HepG2 (cell line): ENCODE data around the gene MTOR. TPM values are rescaled to one million over a fixed set of nuclear protein-coding genes. Genes with fewer than 3 reads are reported as not detected.

ENCODE experiments used
- ATAC-seq: fragments of 200-7000 bp; cut with Tn5 transposase; 3 replicates; pipeline ENCODE4 v1.9.1; 2020; ENCODE audit warnings: mild to moderate bottlenecking, moderate library complexity
- BruUV-seq: library from RNA; stranded (reverse); fragments of 400-500 nt; replicated peaks from 2 replicates; lab custom pipeline; 2021; lab: Mats Ljungman, UMichigan
- CTCF ChIA-PET: fragments of 300-600 bp; formaldehyde crosslinking; extraction: SDS; loops from one replicate; lab custom pipeline; 2021; ENCODE audit warnings: low total read pairs, inconsistent platforms, low intra/inter-chr PET ratio; lab: Yijun Ruan, JAX
- POLR2A ChIA-PET: fragments of 350-600 bp; sonication (Branson Sonifier 250); formaldehyde crosslinking; loops from one replicate; lab custom pipeline; 2020; ENCODE audit warnings: antibody characterized with exemption, inconsistent platforms; lab: Yijun Ruan, JAX
- DNase-seq: peaks from one replicate; pipeline ENCODE4 v3.0.0-alpha.2; 2015; ENCODE audit warnings: low spot score
- FAIRE-seq: peaks from 3 replicates; lab custom pipeline; 2011; peaks lifted over from hg19 to GRCh38; lab: Jason Lieb, UNC
- H2AFZ ChIP-seq: one replicate; pipeline ENCODE4 v1.6.1; 2011; ENCODE audit warnings: low read length, inconsistent platforms
- H3K27ac ChIP-seq: fragments of 300-600 bp; 3 replicates; pipeline ENCODE4 v1.8.0; 2011; ENCODE audit warnings: mixed run types, mild to moderate bottlenecking, mixed read lengths, low read length, inconsistent platforms; ENCODE audit not compliant: insufficient read depth; ENCODE audit errors: extremely low read length
- H3K27me3 ChIP-seq, 2 experiments: fragments of 200-600 bp in 1 of 2; 2 replicates in 1 of 2; 3 replicates in 1 of 2; pipeline versions ENCODE4 v1.6.0 to v1.8.0; 2011; ENCODE audit warnings: low read length in 2 of 2, mild to moderate bottlenecking in 2 of 2, moderate library complexity in 2 of 2, inconsistent platforms in 1 of 2; ENCODE audit not compliant: insufficient read depth in 2 of 2, control insufficient read depth in 1 of 2
- H3K36me3 ChIP-seq, 2 experiments: fragments of 200-600 bp in 1 of 2; replicated peaks in 1 of 2; 2 replicates in 1 of 2; 3 replicates in 1 of 2; pipeline versions ENCODE4 v1.5.1 to v1.8.0; 2011; ENCODE audit warnings: low read length in 2 of 2, inconsistent platforms in 1 of 2; ENCODE audit not compliant: insufficient read depth in 2 of 2, control insufficient read depth in 1 of 2
- H3K4me1 ChIP-seq: 2 replicates; pipeline ENCODE4 v1.5.1; 2012; ENCODE audit warnings: low read length, inconsistent platforms; ENCODE audit not compliant: insufficient read depth
- H3K4me2 ChIP-seq: 2 replicates; pipeline ENCODE4 v1.6.0; 2011; ENCODE audit warnings: low read depth, low read length, inconsistent platforms
- H3K4me3 ChIP-seq, 3 experiments: fragments of 200-600 bp in 1 of 3; sonication (generic), shearing (Covaris generic) in 1 of 3; replicated peaks in 1 of 3; 2 replicates each; pipeline ENCODE4 v1.5.1; 2011 to 2016; ENCODE audit warnings: low read length in 3 of 3, inconsistent platforms in 2 of 3, low read depth in 2 of 3, mild to moderate bottlenecking in 2 of 3, control low read depth in 1 of 3, mixed read lengths in 1 of 3; ENCODE audit not compliant: insufficient read depth in 1 of 3
- H3K79me2 ChIP-seq: one replicate; pipeline ENCODE4 v1.6.1; 2011; ENCODE audit warnings: low read length, inconsistent platforms; ENCODE audit not compliant: insufficient read depth
- H3K9ac ChIP-seq: 2 replicates; pipeline ENCODE4 v1.6.0; 2011; ENCODE audit warnings: mild to moderate bottlenecking, low read depth, low read length, inconsistent platforms; ENCODE audit not compliant: insufficient read depth
- H3K9me3 ChIP-seq: 2 replicates; pipeline ENCODE4 v1.5.1; 2012; ENCODE audit warnings: mild to moderate bottlenecking, low read length
- H4K20me1 ChIP-seq: 2 replicates; pipeline ENCODE4 v1.6.0; 2011; ENCODE audit warnings: inconsistent platforms, mild to moderate bottlenecking, low read length, moderate library complexity; ENCODE audit not compliant: insufficient read depth
- KIAA2018 ChIP-seq: sonication (generic); formaldehyde crosslinking; IDR thresholded peaks from 2 replicates; pipeline ENCODE4 v1.5.0; 2020; ENCODE audit warnings: mild to moderate bottlenecking, missing genetic modification reagents, borderline replicate concordance
- PRDM10 ChIP-seq: sonication (generic); formaldehyde crosslinking; IDR thresholded peaks from 2 replicates; pipeline ENCODE4 v1.4.0; 2020; ENCODE audit warnings: low read depth, missing genetic modification reagents
- WGBS: methylation state at CpG from one replicate; pipeline ENCODE4 v1.1.6; 2017; ENCODE audit warnings: low lambda C conversion rate; 5-methylcytosine and 5-hydroxymethylcytosine counted together
- in situ Hi-C: cut with HindIII; loops from 2 replicates; pipeline ENCODE4 v1.10.0; 2017; ENCODE audit warnings: low pct_unique_long_range_greater_than_20kb; ENCODE audit not compliant: extremely low pct_ligation_motif_present
- intact Hi-C: fragments of 100-400 bp; cut with micrococcal nuclease; formaldehyde crosslinking; loops from one replicate; pipeline ENCODE4 v1.10.0; 2022; ENCODE audit not compliant: unreplicated experiment
- polyA plus RNA-seq, 8 experiments: library from polyadenylated mRNA; depleted of rRNA in 3 of 8; stranded (reverse) in 7 of 8; unstranded in 1 of 8; fragments of >200 nt; fragmentation: Illumina TruSeq in 4 of 8; extraction: Trizol in 4 of 8; gene quantifications; 2 replicates each; pipeline versions ENCODE4 v1.2.1 to v1.2.3, GENCODE V29; 2011 to 2016; ENCODE audit warnings: low read depth in 4 of 8, missing spikeins in 1 of 8, mixed read lengths in 1 of 8; ENCODE audit not compliant: insufficient read depth in 1 of 8
- total RNA-seq, 5 experiments: library from RNA; depleted of rRNA; stranded (reverse); fragments of >200 nt; fragmentation: Illumina TruSeq; extraction: Trizol; gene quantifications; 2 replicates each; pipeline ENCODE4 v1.2.3, GENCODE V29; 2016; ENCODE audit warnings: low read depth in 1 of 5

MTOR gene
- total and polyA plus RNA-seq, 2 of the 13 experiments (the other 11 are each of a cell fraction or from before 2014, with no cell fraction given), result 24.6 to 34.6 TPM

GRCh38 chr1:11289064-11289463 lies 26.7 kb upstream of the MTOR start (continued):
- no peak for TF ChIP-seq KIAA2018 (CRISPR knock-in tag)

GRCh38 chr1:11286735-11287410 lies 24.5 kb upstream of the MTOR start:
- Histone ChIP-seq H3K36me3 (peaks cover 24 to 54% of the 10 kb centered on the region in 2 experiments), H3K9ac (no peak overlapping the region), H3K79me2 (peaks cover 12% of the 10 kb centered on the region), H4K20me1 (no peaks in the 10 kb centered on the region)
- WGBS, result 100% methylated on average over 3 of the region's 3 CpGs
- BruUV-seq, result no TSS peak
- ATAC-seq, result no peak
- POLR2A ChIA-PET, result interaction anchor here (0.9 to 5.6 kb wide), 2 partner anchors 14 to 24 kb away, joined by 3 to 20 read pairs; partner anchors contain the start of genes MTOR and UBIAD1
- no peak for TF ChIP-seq PRDM10 (CRISPR knock-in tag)
- TF ChIP-seq, all 625 proteins: peak for 0
- H3K9me3 ChIP-seq, result no peaks in the 10 kb centered on the region
- no peak overlapping the region for H3K4me3 ChIP-seq
- peaks cover under 1% of the 10 kb centered on the region; the same call in 1 of the 2 replicates for H3K4me1 ChIP-seq
- intact Hi-C loops (no loop called here), in situ Hi-C loops (no loop called here)
- DNase-seq (no peak), FAIRE-seq (no peak)
- H2AFZ ChIP-seq, result no peak overlapping the region
- CTCF ChIA-PET, result no interaction called here
- no peak overlapping the region for H3K4me2 ChIP-seq
- H3K27ac ChIP-seq, result no peak overlapping the region
- H3K27me3 ChIP-seq, result no peaks in the 10 kb centered on the region
